PC-9 (cell line): ENCODE data around the gene PRDM16. TPM values are rescaled to one million over a fixed set of nuclear protein-coding genes. Genes with fewer than 3 reads are reported as not detected.

ENCODE experiments used
- BruUV-seq: library from RNA; stranded (reverse); fragments of 400-500 nt; replicated peaks from 2 replicates; lab custom pipeline; 2021; lab: Mats Ljungman, UMichigan
- CTCF ChIA-PET: fragments of 300-600 bp; sonication (Branson Sonifier 250); formaldehyde crosslinking; loops from one replicate; lab custom pipeline; 2022; ENCODE audit warnings: antibody characterized with exemption; lab: Charles Lee
- POLR2A ChIA-PET: fragments of 300-600 bp; sonication (Branson Sonifier 250); formaldehyde crosslinking; loops from one replicate; lab custom pipeline; 2022; ENCODE audit warnings: antibody characterized with exemption; ENCODE audit not compliant: unreplicated experiment; lab: Charles Lee
- DNase-seq, 2 experiments: peaks; one replicate each; pipeline versions ENCODE4 v3.0.0 to v3.0.0-alpha.2; 2015 to 2022; ENCODE audit warnings: mixed read lengths in 1 of 2
- H2AFZ ChIP-seq: fragments of 200-600 bp; sonication (generic); 2 replicates; pipeline ENCODE4 v1.8.1; 2017; ENCODE audit warnings: antibody characterized with exemption
- H3F3A ChIP-seq: fragments of 200-600 bp; sonication (generic); 2 replicates; pipeline ENCODE4 v1.8.1; 2017; ENCODE audit warnings: antibody characterized with exemption, mild to moderate bottlenecking, low read depth; ENCODE audit not compliant: insufficient read depth
- H3K27ac ChIP-seq: fragments of 200-600 bp; sonication (generic); 2 replicates; pipeline ENCODE4 v1.6.1; 2016; ENCODE audit warnings: mixed run types
- H3K27me3 ChIP-seq: fragments of 200-600 bp; sonication (generic); 2 replicates; pipeline ENCODE4 v1.6.1; 2016; ENCODE audit warnings: low read depth, mixed run types; ENCODE audit not compliant: insufficient read depth
- H3K36me3 ChIP-seq: fragments of 200-600 bp; sonication (generic); 2 replicates; pipeline ENCODE4 v1.6.1; 2016; ENCODE audit warnings: low read depth, mixed run types
- H3K4me1 ChIP-seq: fragments of 200-600 bp; sonication (generic); replicated peaks from 2 replicates; pipeline ENCODE4 v1.6.1; 2016; ENCODE audit warnings: mixed run types; ENCODE audit not compliant: insufficient read depth
- H3K4me2 ChIP-seq: fragments of 200-600 bp; sonication (generic); 2 replicates; pipeline ENCODE4 v1.6.1; 2017; ENCODE audit warnings: mixed run types
- H3K4me3 ChIP-seq: fragments of 200-600 bp; sonication (generic); 2 replicates; pipeline ENCODE4 v1.6.1; 2016; ENCODE audit warnings: mixed run types
- H3K79me2 ChIP-seq: fragments of 200-600 bp; sonication (generic); 2 replicates; pipeline ENCODE4 v1.6.1; 2017; ENCODE audit warnings: low read depth, mixed run types
- H3K9me2 ChIP-seq: fragments of 200-600 bp; sonication (generic); 2 replicates; pipeline ENCODE4 v1.8.1; 2017; ENCODE audit warnings: mild to moderate bottlenecking; ENCODE audit not compliant: insufficient read depth
- H3K9me3 ChIP-seq: fragments of 200-600 bp; sonication (generic); 2 replicates; pipeline ENCODE4 v1.8.1; 2016; ENCODE audit warnings: low read depth; ENCODE audit not compliant: insufficient read depth
- H4K20me1 ChIP-seq: fragments of 200-600 bp; sonication (generic); 2 replicates; pipeline ENCODE4 v1.8.1; 2017; ENCODE audit not compliant: insufficient read depth
- EZH2 ChIP-seq: fragments of 200-600 bp; sonication (generic); IDR thresholded peaks from 2 replicates; pipeline ENCODE4 v1.8.0; 2017; ENCODE audit warnings: antibody characterized with exemption, low read depth
- intact Hi-C: fragments of 100-400 bp; cut with micrococcal nuclease; formaldehyde crosslinking; loops from one replicate; pipeline ENCODE4 v1.10.0; 2022; ENCODE audit not compliant: unreplicated experiment
- total RNA-seq: library from RNA; stranded (reverse); gene quantifications from 2 replicates; pipeline ENCODE4 v1.2.3, GENCODE V29; 2021
- TF ChIP-seq, protein P1 (sequence below): fragments of 200-600 bp; sonication (generic); conservative IDR thresholded peaks from 2 replicates; pipeline ENCODE4 v1.6.1; 2017; ENCODE audit warnings: mixed run types, antibody characterized with exemption, mild to moderate bottlenecking, moderate library complexity

The PRDM16 gene
- total RNA-seq, 1 experiment from 2014 or later, result not detected

DNA sequence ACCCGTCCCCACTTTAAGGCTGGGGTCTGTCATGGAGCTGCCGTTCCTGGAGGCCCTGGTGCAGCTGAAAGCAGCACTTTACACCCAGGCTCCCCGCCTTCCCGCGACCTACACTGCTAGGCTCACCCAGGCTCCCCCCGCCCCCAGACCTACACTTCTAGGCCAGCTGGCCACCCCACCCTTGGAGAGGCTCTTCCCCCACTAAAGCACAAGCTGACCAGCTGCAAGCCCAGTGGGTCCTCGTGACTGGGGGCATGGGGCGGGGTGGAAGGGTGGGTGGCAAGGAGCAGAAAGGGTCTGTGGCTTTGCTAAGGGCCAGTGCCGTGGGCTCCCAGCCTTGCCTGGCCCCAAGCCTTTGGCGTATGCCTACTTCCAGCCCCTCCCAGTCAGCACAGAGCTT, 375.7 kb downstream of the PRDM16 start:
- TF ChIP-seq, protein P1, sequence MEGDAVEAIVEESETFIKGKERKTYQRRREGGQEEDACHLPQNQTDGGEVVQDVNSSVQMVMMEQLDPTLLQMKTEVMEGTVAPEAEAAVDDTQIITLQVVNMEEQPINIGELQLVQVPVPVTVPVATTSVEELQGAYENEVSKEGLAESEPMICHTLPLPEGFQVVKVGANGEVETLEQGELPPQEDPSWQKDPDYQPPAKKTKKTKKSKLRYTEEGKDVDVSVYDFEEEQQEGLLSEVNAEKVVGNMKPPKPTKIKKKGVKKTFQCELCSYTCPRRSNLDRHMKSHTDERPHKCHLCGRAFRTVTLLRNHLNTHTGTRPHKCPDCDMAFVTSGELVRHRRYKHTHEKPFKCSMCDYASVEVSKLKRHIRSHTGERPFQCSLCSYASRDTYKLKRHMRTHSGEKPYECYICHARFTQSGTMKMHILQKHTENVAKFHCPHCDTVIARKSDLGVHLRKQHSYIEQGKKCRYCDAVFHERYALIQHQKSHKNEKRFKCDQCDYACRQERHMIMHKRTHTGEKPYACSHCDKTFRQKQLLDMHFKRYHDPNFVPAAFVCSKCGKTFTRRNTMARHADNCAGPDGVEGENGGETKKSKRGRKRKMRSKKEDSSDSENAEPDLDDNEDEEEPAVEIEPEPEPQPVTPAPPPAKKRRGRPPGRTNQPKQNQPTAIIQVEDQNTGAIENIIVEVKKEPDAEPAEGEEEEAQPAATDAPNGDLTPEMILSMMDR, result no peak
- TF ChIP-seq EZH2, result no peak
- BruUV-seq, result no TSS peak

DNA sequence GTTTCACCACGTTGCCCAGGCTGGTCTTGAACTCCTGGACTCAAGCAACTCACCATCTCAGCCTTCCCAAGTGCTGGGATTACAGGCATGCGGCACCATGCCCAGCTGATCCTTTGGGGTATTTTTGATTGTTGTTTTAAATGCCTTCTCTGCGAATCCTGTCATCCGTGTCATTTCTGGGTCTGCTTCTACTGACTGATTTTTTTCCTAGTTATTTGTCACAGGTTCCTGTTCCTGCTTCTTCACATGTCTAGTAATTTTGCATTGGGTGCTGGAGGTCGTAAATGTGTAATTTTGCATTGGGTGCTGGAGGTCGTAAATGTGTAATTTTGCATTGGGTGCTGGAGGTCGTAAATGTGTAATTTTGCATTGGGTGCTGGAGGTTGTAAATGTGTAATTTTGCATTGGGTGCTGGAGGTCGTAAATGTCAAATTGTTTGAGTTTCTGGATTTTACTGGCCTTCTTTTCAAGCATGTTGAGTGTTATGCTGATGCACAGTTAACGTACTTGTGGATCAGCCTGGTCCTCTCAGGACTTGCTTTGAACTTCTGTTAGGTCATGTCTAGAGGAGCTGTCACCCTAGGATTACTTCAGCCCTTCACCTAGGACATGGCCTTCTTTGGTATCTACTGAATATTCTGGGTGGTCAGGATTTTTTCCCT, 381.3 kb downstream of the PRDM16 start:
- CTCF ChIA-PET, result no interaction called here
- TF ChIP-seq, protein P1, result no peak
- TF ChIP-seq EZH2, result no peak
- intact Hi-C loops, result loop anchor here (5.0 kb wide), 1 partner anchor 347 kb away; the partner anchor contains the start of gene LRRC47

More for the DNA sequence above, 375.7 kb downstream of the PRDM16 start:
- Histone ChIP-seq H2AFZ (no peak overlapping the region), H3F3A (no peaks in the 10 kb centered on the region), H3K4me3 (no peak overlapping the region), H3K36me3 (no peaks in the 10 kb centered on the region), H3K9me3 (peaks cover 4% of the 10 kb centered on the region), H3K4me1 (no peaks in the 10 kb centered on the region), H3K27me3 (peaks cover 80% of the 10 kb centered on the region), H3K4me2 (no peak overlapping the region), H3K79me2 (no peaks in the 10 kb centered on the region), H4K20me1 (no peaks in the 10 kb centered on the region), H3K27ac (no peak overlapping the region), H3K9me2 (no peaks in the 10 kb centered on the region)
- POLR2A ChIA-PET, result no interaction called here
- DNase-seq, result no peak
- CTCF ChIA-PET, result no interaction called here
- intact Hi-C loops, result no loop called here

DNA sequence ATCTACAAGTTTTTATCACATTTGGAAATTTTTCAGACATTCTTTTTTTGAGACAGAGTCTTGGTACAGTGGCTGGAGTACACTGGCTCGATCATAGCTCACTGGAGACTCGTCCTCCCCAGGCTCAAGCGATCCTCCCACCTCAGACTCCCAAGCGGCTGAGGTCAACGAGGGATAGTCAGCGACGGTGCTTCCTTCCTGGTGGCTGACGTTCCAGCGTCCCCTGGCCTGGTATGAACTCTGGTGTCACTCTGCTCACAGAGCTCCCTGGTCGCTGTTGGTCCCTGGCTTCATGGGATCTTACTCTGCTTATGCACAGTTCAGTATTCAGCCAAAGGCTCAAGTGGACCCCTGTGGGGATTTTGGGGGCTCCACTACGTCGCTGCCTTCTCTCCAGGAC, 382.0 kb downstream of the PRDM16 start:
- Histone ChIP-seq H3K4me1 (peaks cover 10% of the 10 kb centered on the region), H3F3A (peaks cover 9% of the 10 kb centered on the region; the same call in 1 of the 2 replicates), H3K27ac (no peak overlapping the region), H3K4me3 (no peak overlapping the region), H3K4me2 (no peak overlapping the region), H4K20me1 (no peaks in the 10 kb centered on the region), H3K9me2 (no peaks in the 10 kb centered on the region), H3K79me2 (0 out of 2 replicates have a peak, but pooled peaks cover 9% of the 10 kb centered on the region), H3K9me3 (peaks cover 4% of the 10 kb centered on the region), H3K36me3 (no peaks in the 10 kb centered on the region), H3K27me3 (peaks cover 35% of the 10 kb centered on the region), H2AFZ (no peak overlapping the region)
- BruUV-seq, result no TSS peak
- no peak for TF ChIP-seq EZH2
- TF ChIP-seq, protein P1, result no peak
- DNase-seq, result no peak
- ChIA-PET CTCF (no interaction called here), POLR2A (no interaction called here)
- intact Hi-C loops, result loop anchor here (5.0 kb wide), 1 partner anchor 346 kb away; the partner anchor contains the start of gene LRRC47

More for the DNA sequence above, 381.3 kb downstream of the PRDM16 start:
- H3K36me3 ChIP-seq, result no peaks in the 10 kb centered on the region
- no peaks in the 10 kb centered on the region for H3K9me2 ChIP-seq
- no peak overlapping the region for H2AFZ ChIP-seq
- peaks cover 4% of the 10 kb centered on the region for H3K9me3 ChIP-seq
- no peak overlapping the region for H3K27ac ChIP-seq
- no peak overlapping the region for H3K4me2 ChIP-seq
- H4K20me1 ChIP-seq, result no peaks in the 10 kb centered on the region
- peaks cover 9% of the 10 kb centered on the region; the same call in 1 of the 2 replicates for H3F3A ChIP-seq
- peaks cover 10% of the 10 kb centered on the region for H3K4me1 ChIP-seq
- 0 out of 2 replicates have a peak, but pooled peaks cover 4% of the 10 kb centered on the region for H3K79me2 ChIP-seq
- DNase-seq, result no peak
- H3K27me3 ChIP-seq, result peaks cover 39% of the 10 kb centered on the region
- H3K4me3 ChIP-seq, result no peak overlapping the region
- no TSS peak for BruUV-seq
- POLR2A ChIA-PET, result no interaction called here
